Measurements from ENCODE around the gene SPA17.

SPA17 gene

GRCh38 chr11:124727474-124727873 is 53.8 kb downstream of the SPA17 start:
- no peak for DNase-seq

GRCh38 chr11:124728134-124728533 is 54.4 kb downstream of the SPA17 start:
- DNase-seq: no peak

GRCh38 chr11:124729571-124729970 is 55.9 kb downstream of the SPA17 start:
- DNase-seq: no peak

- DNase-seq: no peak
These were observed 58.5 kb downstream of the SPA17 start for GRCh38 chr11:124732230-124732629.

- DNase-seq: no peak
These were observed 63.0 kb downstream of the SPA17 start for GRCh38 chr11:124736736-124737135.

- no peak for DNase-seq
These were observed 64.1 kb downstream of the SPA17 start for GRCh38 chr11:124737638-124738305.

GRCh38 chr11:124738713-124739478 is 65.2 kb downstream of the SPA17 start:
- DNase-seq: no peak

- peak; percentile 25 for DNase-seq
These were observed 66.0 kb downstream of the SPA17 start, which contains the start of gene NRGN for GRCh38 chr11:124739479-124740276. Gene NRGN, plus strand, starts transcription at chr11:124739942. Its CDS starts 143 bp downstream, at chr11:124740085.

GRCh38 chr11:124740277-124740882 is 66.7 kb downstream of the SPA17 start:
- DNase-seq: no peak

GRCh38 chr11:124742555-124742954 is 68.9 kb downstream of the SPA17 start:
- DNase-seq: no peak

- no peak for DNase-seq
These were observed 69.3 kb downstream of the SPA17 start for GRCh38 chr11:124743050-124743449.

- no peak for DNase-seq
These were observed 71.6 kb downstream of the SPA17 start for GRCh38 chr11:124745270-124745834.

GRCh38 chr11:124745835-124746620 is 72.3 kb downstream of the SPA17 start:
- DNase-seq: no peak

- DNase-seq: peak; percentile 2
These were observed 73.0 kb downstream of the SPA17 start for GRCh38 chr11:124746621-124747243.
